Measurements from ENCODE around the gene COMMD3.

GRCh38 chr10:22341926-22342196, 25.7 kb downstream of the COMMD3 start:
- TF ChIP-seq CTCF (IDR thresholded peaks at IDR 0.05) (no peak), POLR2A (IDR thresholded peaks at IDR 0.05) (no peak), EP300 (IDR thresholded peaks at IDR 0.05) (no peak)
